ENCODE data around the gene CARMIL1.

Gene CARMIL1

DNA sequence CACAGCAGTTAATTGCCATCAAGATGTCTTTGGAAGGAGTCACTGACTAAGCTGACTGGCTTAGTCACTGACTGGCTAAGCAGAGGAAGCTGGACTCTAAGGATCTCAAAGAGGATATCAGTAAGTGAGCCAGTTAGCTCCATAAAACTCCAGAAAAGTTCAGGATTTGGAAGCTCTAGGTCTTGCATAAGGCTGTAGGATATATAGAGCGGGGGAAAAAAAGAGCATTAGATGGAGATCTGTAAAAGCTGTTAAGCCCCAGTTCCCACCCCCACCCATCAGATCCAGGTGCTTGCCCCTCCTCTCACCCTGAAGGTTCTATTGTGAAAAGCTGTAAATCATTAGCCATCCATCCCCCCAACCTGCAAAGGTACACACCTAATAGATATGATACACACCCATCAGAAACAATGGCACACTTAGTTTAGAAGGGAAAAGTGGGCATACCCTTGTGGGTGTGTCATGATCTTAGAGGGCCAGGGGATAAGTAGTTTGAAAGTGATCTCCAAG, 32.2 kb downstream of the CARMIL1 start:
- TF ChIP-seq, protein P1, sequence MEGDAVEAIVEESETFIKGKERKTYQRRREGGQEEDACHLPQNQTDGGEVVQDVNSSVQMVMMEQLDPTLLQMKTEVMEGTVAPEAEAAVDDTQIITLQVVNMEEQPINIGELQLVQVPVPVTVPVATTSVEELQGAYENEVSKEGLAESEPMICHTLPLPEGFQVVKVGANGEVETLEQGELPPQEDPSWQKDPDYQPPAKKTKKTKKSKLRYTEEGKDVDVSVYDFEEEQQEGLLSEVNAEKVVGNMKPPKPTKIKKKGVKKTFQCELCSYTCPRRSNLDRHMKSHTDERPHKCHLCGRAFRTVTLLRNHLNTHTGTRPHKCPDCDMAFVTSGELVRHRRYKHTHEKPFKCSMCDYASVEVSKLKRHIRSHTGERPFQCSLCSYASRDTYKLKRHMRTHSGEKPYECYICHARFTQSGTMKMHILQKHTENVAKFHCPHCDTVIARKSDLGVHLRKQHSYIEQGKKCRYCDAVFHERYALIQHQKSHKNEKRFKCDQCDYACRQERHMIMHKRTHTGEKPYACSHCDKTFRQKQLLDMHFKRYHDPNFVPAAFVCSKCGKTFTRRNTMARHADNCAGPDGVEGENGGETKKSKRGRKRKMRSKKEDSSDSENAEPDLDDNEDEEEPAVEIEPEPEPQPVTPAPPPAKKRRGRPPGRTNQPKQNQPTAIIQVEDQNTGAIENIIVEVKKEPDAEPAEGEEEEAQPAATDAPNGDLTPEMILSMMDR (conservative IDR thresholded peaks at IDR 0.05), result no peak
- no peak overlapping the region for H3K27ac ChIP-seq

DNA sequence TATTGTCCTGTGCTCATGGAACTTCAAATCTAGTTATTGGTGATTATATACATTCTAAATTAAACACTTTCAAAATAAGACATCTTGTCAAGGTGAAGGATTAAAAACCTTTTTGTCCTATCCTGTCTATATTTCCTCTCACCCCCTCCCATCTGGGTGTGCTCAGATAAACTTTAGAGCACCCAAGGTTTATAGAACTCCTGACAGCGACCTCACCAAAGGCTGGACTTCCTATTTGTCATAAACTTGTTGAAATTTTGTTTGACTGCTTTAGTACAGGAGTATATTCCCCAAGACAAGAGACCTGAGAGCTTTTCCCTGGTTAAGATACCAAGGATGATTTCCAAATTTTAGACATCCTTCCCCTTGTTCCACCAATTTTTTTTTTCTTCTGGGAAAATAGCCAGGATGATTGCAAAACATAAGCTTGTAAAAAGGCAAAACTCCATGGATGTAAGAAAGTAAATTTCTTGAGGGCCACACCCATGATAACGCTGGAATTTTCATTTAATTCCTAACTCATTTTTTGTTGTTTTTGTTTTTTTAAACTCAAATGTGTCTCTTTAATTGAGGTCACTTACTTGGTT, 33.0 kb downstream of the CARMIL1 start:
- TF ChIP-seq, protein P1 (conservative IDR thresholded peaks at IDR 0.05), result no peak
- no peak overlapping the region for H3K27ac ChIP-seq

DNA sequence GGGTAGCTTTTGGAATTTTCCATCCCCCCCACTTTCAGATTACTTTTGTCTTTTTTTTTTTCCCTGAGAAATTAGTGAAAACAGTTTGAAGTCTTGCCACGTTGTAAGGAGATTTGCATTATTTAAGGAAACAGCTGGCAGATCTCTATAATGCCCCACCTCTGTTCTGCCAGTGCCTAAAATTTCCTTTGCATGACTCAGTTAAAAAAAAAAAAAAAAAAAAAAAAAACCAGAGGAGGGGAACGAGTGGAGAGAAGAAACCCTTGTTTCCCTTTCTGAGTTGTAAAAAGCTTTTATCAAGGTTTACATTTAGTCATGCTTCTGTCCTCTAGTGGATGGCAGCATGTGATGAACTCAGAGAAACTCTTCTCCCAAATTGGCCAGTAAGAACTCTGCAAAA, 33.5 kb downstream of the CARMIL1 start:
- H3K27ac ChIP-seq, result no peak overlapping the region
- TF ChIP-seq, protein P1 (conservative IDR thresholded peaks at IDR 0.05), result no peak

DNA sequence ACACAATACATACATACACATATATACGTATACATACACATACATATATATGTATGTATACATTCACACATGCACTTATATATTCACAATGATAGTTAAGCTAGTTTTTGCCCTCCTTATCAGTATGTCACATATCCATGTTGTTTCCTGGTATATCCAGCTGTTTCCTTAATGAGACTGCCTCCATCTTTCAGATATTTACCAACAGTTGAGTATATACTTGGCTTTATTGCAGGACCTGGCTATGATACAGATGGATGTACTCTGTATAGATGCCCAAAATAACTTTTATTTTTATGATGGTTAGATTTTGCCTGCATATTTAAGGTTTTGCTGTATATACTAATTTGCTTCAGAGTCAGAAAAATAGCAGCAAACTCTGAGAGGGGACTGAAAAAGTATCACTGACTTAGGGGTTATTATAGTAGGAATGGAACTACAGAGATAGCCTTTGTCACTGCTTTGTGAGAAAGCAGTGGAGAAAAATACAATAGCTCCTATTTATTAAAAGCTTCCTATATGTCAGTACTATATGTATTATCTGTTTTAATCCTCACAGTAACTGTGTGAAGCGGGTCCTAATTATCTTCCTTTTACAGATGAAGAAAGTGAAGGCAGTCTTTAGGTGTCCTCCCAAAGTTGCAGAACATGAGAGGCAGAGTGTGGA, 35.5 kb downstream of the CARMIL1 start:
- H3K27ac ChIP-seq, result no peak overlapping the region
- TF ChIP-seq, protein P1 (conservative IDR thresholded peaks at IDR 0.05), result no peak

DNA sequence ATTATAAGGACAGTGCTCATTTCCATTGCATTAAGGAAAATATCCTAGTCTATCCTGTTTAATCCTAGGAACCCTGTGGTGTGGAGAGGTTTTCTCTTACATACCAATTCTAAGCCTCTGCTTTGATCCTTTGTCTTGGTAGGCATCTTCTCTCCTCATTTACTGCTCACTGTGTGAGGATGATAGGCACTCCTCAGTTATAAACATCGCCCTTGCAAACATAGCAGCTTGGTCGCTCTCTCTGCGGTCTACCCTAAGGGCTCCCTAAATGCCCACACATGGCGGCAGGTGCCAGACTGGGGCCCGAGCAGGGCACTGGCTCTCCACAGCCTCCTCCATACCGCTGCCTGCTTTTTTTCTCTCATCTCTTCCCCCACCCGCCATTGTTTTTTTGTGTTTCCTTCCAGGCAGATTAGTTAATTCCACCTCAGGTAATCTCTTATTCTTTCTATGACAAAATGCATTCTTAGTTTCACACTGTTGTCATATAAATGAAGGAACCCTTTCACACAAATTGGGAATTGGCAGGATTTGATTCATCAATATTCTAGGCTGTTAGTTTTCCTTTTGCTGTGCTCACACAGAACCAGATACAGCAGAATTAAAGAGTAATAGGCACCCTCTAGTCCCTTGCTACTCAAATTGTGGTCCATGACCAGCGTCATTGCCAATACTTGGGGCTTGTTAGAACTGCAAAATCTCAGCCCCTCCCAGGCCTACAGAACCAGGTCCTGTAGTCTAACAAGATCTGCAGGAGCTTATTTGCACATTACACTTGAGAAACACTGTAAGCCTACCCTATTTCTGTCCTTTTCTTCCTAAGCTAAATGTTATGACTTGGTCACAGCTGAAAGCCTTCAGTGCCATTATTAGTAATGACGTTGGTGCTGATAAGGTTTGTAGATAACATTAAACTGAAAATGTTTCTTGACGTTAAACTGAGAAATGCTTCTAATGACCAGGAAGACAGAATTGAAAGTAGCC, 36.3 kb downstream of the CARMIL1 start:
- no peak overlapping the region for H3K27ac ChIP-seq
- TF ChIP-seq, protein P1 (conservative IDR thresholded peaks at IDR 0.05), result no peak

DNA sequence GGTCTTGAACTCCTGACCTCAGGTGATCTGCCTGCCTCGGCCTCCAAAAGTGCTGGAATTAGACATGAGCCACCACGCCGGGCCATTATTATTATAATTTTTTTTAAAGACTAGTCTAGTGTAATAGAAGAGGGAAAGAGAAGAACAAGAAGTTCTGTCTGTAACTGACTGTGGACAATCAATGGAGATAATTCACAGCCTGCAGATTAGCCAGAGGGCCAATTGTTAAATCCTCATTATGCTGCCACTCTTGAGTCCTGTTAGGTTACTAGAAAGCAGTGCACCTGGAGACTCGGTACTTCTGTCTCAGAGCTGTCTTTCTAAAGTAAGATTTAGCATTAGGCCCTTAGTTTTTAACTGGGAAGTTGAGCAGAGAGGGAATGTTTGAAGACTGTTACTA, 37.5 kb downstream of the CARMIL1 start:
- TF ChIP-seq, protein P1 (conservative IDR thresholded peaks at IDR 0.05), result no peak

DNA sequence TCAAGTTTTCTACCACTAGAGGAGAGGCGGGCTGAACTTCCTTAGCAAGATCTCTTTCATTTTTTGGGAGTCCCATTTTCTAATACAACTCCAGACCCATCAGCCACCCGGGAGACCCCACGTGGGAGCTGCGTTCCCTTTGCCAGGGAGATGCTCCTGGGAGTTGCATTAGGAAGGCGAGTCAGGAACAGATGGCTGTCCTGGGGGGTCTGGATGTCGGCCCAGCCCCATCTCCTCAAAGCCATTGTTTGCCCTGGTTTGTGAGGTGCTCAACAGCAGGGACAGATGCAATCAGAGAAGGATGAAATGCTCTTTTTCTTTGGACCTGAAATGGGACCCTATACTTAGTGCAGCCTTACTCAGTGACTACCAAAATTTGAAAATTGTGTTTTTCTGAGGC, 39.4 kb downstream of the CARMIL1 start:
- TF ChIP-seq, protein P1 (conservative IDR thresholded peaks at IDR 0.05), result no peak
- H3K27ac ChIP-seq, result no peak overlapping the region

More for the DNA sequence above, 37.5 kb downstream of the CARMIL1 start:
- no peak overlapping the region for H3K27ac ChIP-seq

Measured in VCaP (cell line).